Breast epithelium (tissue), 4 donors: Measurements from ENCODE around the gene GAREM2. TPM values are rescaled to one million over a fixed set of nuclear protein-coding genes. Genes with fewer than 3 reads are reported as not detected.

Source experiments
- DNase-seq, 2 donors: peaks; one replicate each; pipeline ENCODE4 v3.0.0-alpha.2; 2019; ENCODE audit warnings: low spot score in 2 of 2
- H3K27ac ChIP-seq, 2 donors: fragments of 200-600 bp; sonication (generic) in 1 of 2; one replicate each; pipeline ENCODE4 v1.5.1; 2016 to 2019; ENCODE audit warnings: mild to moderate bottlenecking in 1 of 2
- H3K27me3 ChIP-seq, 2 donors: fragments of 200-600 bp; sonication (generic) in 1 of 2; one replicate each; pipeline versions ENCODE4 v1.5.1 to v1.6.0; 2017 to 2019; ENCODE audit warnings: control low read depth in 1 of 2, mild to moderate bottlenecking in 1 of 2
- H3K36me3 ChIP-seq: fragments of 200-600 bp; one replicate; pipeline ENCODE4 v1.5.1; 2019
- H3K4me1 ChIP-seq, 2 donors: fragments of 200-600 bp; sonication (generic); one replicate each; pipeline ENCODE4 v1.5.1; 2016 to 2019; ENCODE audit warnings: control low read depth in 1 of 2
- H3K4me3 ChIP-seq, 3 donors: fragments of 200-600 bp; sonication (generic); 1 replicate in 2 of 3; 2 replicates in 1 of 3; pipeline ENCODE4 v1.5.1; 2016 to 2019; ENCODE audit warnings: mild to moderate bottlenecking in 3 of 3, moderate library complexity in 2 of 3
- H3K9me3 ChIP-seq, 2 donors: fragments of 200-600 bp; sonication (generic) in 1 of 2; one replicate each; pipeline ENCODE4 v1.5.1; 2016 to 2019; ENCODE audit warnings: control low read depth in 1 of 2
- CTCF ChIP-seq, 3 donors: fragments of 450-650 bp; IDR thresholded peaks; one replicate each; pipeline ENCODE4 v1.5.1; 2016 to 2017; ENCODE audit warnings: antibody characterized with exemption in 3 of 3, mild to moderate bottlenecking in 3 of 3, moderate library complexity in 3 of 3
- POLR2A ChIP-seq: fragments of 450-650 bp; IDR thresholded peaks from one replicate; pipeline ENCODE4 v1.6.1; 2016; ENCODE audit warnings: antibody characterized with exemption, mild to moderate bottlenecking, moderate library complexity
- POLR2AphosphoS5 ChIP-seq, 3 donors: sonication (generic); formaldehyde crosslinking; IDR thresholded peaks; one replicate each; pipeline ENCODE4 v1.6.1; 2017; ENCODE audit warnings: antibody characterized with exemption in 3 of 3
- intact Hi-C: fragments of 100-400 bp; cut with DNase I; formaldehyde crosslinking; loops from one replicate; pipeline ENCODE4 v1.15.1; 2023; ENCODE audit warnings: low total_unique reads
- total RNA-seq, 3 donors: library from RNA; depleted of rRNA; stranded (reverse); fragments of >200 nt; gene quantifications; one replicate each; pipeline ENCODE4 v1.1.0, GENCODE V29; 2016

The GAREM2 gene
- total RNA-seq, 3 donors from 2014 or later: 1.2 to 2.0 (median 1.4) TPM

GRCh38 chr2:26214759-26215158 is 41.9 kb downstream of the GAREM2 start:
- TF ChIP-seq CTCF (IDR thresholded peaks at IDR 0.05) (no peak), POLR2A (no peak), POLR2AphosphoS5 (IDR thresholded peaks at IDR 0.05) (no peak)
- Histone ChIP-seq H3K27ac (no peak overlapping the region), H3K36me3 (no peaks in the 10 kb centered on the region)

GRCh38 chr2:26215833-26216232 is 42.9 kb downstream of the GAREM2 start:
- no peaks in the 10 kb centered on the region for H3K4me1 ChIP-seq
- no peak overlapping the region for H3K4me3 ChIP-seq
- H3K27me3 ChIP-seq: no peaks in the 10 kb centered on the region
- H3K27ac ChIP-seq: no peak overlapping the region
- H3K9me3 ChIP-seq: no peaks in the 10 kb centered on the region
- no peaks in the 10 kb centered on the region for H3K36me3 ChIP-seq
- DNase-seq: no peak
- intact Hi-C loops: no loop called here
- TF ChIP-seq CTCF (IDR thresholded peaks at IDR 0.05): no peak
- TF ChIP-seq POLR2AphosphoS5 (IDR thresholded peaks at IDR 0.05): no peak
- no peak for TF ChIP-seq POLR2A

More at GRCh38 chr2:26214759-26215158, 41.9 kb downstream of the GAREM2 start:
- no peaks in the 10 kb centered on the region for H3K27me3 ChIP-seq
- intact Hi-C loops: no loop called here
- H3K4me1 ChIP-seq: no peaks in the 10 kb centered on the region
- no peak for DNase-seq
- H3K4me3 ChIP-seq: no peak overlapping the region
- no peaks in the 10 kb centered on the region for H3K9me3 ChIP-seq

DNA sequence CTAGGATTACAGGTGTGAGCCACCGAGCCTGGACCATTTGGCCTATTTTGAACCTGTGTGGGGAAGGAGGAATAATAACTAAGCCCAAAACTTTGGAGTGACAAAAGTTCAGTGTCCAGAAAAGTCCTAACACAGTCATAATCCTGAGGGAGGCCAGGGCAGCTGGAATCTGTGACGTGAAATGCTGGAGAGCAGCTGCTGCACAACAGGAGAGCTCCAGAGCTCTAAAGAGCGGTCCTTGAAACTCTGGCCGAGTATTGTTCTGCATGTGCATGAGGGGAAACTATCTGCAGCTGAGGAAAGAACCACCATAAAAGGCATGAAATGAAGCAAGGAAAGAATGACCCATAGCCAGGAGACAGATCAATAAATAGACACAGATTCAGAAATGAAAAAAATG is 43.7 kb downstream of the GAREM2 start:
- H3K36me3 ChIP-seq: no peaks in the 10 kb centered on the region
- H3K4me3 ChIP-seq: no peak overlapping the region
- H3K27ac ChIP-seq: no peak overlapping the region
- no peak for DNase-seq
- TF ChIP-seq POLR2A (no peak), POLR2AphosphoS5 (IDR thresholded peaks at IDR 0.05) (no peak), CTCF (IDR thresholded peaks at IDR 0.05) (no peak)
- no peaks in the 10 kb centered on the region for H3K9me3 ChIP-seq
- intact Hi-C loops: no loop called here
- no peaks in the 10 kb centered on the region for H3K27me3 ChIP-seq
- no peaks in the 10 kb centered on the region for H3K4me1 ChIP-seq

DNA sequence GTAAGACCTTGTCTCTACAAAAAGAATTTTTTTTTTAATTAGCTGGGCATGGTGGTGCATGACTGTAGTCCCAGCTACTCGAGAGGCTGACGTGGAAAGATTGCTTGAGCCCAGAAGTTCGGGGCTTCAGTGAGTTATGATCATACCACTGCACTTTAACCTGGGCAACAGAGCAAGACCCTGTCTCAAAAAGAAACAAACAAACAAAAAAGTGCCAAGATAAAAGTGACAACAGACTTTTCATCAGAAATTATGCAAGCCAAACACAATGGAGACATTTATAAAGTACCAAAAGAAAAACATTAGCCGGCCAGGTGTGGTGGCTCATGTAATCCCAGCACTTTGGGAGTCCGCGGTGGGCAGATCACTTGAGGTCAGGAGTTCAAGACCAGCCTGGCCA is 44.8 kb downstream of the GAREM2 start:
- intact Hi-C loops: no loop called here
- no peak for DNase-seq
- H3K9me3 ChIP-seq: no peaks in the 10 kb centered on the region
- TF ChIP-seq POLR2A (no peak), POLR2AphosphoS5 (IDR thresholded peaks at IDR 0.05) (no peak), CTCF (IDR thresholded peaks at IDR 0.05) (no peak)
- no peaks in the 10 kb centered on the region for H3K4me1 ChIP-seq
- H3K27ac ChIP-seq: no peak overlapping the region
- H3K36me3 ChIP-seq: no peaks in the 10 kb centered on the region
- no peaks in the 10 kb centered on the region for H3K27me3 ChIP-seq
- H3K4me3 ChIP-seq: no peak overlapping the region

- no peak overlapping the region for H3K27ac ChIP-seq
- TF ChIP-seq CTCF (IDR thresholded peaks at IDR 0.05) (no peak), POLR2A (no peak), POLR2AphosphoS5 (IDR thresholded peaks at IDR 0.05) (no peak)
- H3K9me3 ChIP-seq: no peaks in the 10 kb centered on the region
- H3K36me3 ChIP-seq: no peaks in the 10 kb centered on the region
- H3K4me3 ChIP-seq: no peak overlapping the region
- intact Hi-C loops: no loop called here
- DNase-seq: no peak
- H3K4me1 ChIP-seq: no peaks in the 10 kb centered on the region
- no peaks in the 10 kb centered on the region for H3K27me3 ChIP-seq
Observed at GRCh38 chr2:26223018-26223417, 50.1 kb downstream of the GAREM2 start.
